Uterus (tissue), 2 donors: ENCODE results near the gene TTC3.

Experiments used
- POLR2A ChIP-seq, 2 donors: fragments of 450-650 bp; IDR thresholded peaks; one replicate each; pipeline ENCODE4 v1.6.1; 2016; ENCODE audit warnings: antibody characterized with exemption in 2 of 2, mild to moderate bottlenecking in 1 of 2, moderate library complexity in 1 of 2
- TF ChIP-seq, protein P1 (sequence below), 4 experiments: fragments of 200-600 bp in 2 of 4; fragments of 450-650 bp in 2 of 4; sonication (generic) in 2 of 4; IDR thresholded peaks; one replicate each; pipeline ENCODE4 v1.5.1; 2016 to 2019; ENCODE audit warnings: antibody characterized with exemption in 4 of 4, mild to moderate bottlenecking in 2 of 4, moderate library complexity in 1 of 4

DNA sequence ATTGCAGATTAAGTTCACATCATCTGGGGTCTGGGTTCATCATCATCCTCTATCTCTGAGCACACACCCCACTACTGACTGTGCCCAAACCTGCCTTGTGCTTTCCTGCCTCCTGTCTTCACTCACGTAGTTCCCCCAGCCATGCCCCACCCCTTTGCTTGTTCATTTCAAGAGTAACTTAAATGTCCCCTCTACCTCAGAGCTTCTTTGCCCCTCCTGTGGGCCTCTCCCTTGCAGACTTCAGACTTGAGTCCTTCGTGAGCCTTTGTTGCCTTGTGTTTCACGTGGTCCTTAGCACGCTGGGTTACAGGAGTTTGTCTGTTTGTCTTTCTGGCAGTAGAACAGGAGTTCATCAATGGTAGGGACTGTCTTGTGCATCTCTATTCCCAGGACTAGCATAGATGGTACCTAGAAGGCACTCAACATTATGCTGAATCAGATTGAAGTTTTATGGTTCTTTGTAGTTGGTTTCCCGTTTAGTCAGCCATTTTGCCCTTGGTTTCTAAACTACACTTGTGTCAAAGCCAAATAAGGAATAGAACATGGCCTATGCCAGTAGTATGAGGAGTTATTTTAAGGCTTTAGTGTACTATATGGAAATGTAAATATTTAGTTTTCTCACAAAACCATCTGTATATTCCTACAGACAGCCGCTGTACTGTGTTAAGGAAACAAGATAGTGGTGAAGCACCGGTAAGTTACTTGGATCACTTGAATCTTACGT is 86.2 kb downstream of the TTC3 start:
- TF ChIP-seq, protein P1, sequence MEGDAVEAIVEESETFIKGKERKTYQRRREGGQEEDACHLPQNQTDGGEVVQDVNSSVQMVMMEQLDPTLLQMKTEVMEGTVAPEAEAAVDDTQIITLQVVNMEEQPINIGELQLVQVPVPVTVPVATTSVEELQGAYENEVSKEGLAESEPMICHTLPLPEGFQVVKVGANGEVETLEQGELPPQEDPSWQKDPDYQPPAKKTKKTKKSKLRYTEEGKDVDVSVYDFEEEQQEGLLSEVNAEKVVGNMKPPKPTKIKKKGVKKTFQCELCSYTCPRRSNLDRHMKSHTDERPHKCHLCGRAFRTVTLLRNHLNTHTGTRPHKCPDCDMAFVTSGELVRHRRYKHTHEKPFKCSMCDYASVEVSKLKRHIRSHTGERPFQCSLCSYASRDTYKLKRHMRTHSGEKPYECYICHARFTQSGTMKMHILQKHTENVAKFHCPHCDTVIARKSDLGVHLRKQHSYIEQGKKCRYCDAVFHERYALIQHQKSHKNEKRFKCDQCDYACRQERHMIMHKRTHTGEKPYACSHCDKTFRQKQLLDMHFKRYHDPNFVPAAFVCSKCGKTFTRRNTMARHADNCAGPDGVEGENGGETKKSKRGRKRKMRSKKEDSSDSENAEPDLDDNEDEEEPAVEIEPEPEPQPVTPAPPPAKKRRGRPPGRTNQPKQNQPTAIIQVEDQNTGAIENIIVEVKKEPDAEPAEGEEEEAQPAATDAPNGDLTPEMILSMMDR (IDR thresholded peaks at IDR 0.05), result no peak
- no peak for TF ChIP-seq POLR2A (IDR thresholded peaks at IDR 0.05)
